SH-SY5Y (cell line): Measurements from ENCODE around the gene MAN2B2.

ENCODE experiments used
- GATA2 ChIP-seq: IDR thresholded peaks from 2 replicates; pipeline ENCODE4 v1.6.1; 2011; ENCODE audit warnings: mild to moderate bottlenecking, low read depth, low read length
- GATA3 ChIP-seq: IDR thresholded peaks from 2 replicates; pipeline ENCODE4 v1.6.1; 2011; ENCODE audit warnings: low read depth, mild to moderate bottlenecking, low read length, moderate library complexity

DNA sequence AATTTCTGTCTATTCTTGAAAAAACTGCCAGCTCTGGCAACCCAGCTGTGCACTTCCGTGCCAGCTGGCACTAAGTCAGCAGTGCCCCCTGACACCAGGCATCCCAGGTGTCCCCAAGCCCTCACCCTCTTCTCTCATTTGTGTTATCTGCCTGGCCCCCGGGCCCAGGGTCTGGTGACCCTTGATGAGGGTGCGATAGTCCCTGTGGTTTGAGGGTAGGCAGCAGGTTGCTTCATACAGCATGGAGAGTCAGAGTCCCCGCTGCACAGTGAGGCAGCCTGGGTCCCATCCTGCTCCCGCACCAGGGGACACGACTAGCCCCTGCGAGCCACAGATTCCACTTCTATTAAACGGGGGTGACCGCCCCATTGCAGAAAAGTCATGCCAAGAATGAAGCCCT, 1.9 kb downstream of the MAN2B2 start:
- TF ChIP-seq GATA2 (no peak), GATA3 (no peak)
